SJCRH30 (cell line): ENCODE data around the gene CYP26C1. TPM values are rescaled to one million over a fixed set of nuclear protein-coding genes. Genes with fewer than 3 reads are reported as not detected.

Experiments used
- DNase-seq, 2 experiments: peaks; one replicate each; pipeline ENCODE4 v3.0.0-alpha.2; 2015 to 2020
- H3K27ac ChIP-seq: fragments of 250-450 bp; sonication (Bioruptor Pico); 2 replicates; pipeline ENCODE4 v1.5.1; 2020; ENCODE audit warnings: mild to moderate bottlenecking, moderate library complexity
- H3K27me3 ChIP-seq: fragments of 250-450 bp; sonication (Bioruptor Pico); 2 replicates; pipeline ENCODE4 v1.5.1; 2020; ENCODE audit warnings: mild to moderate bottlenecking, moderate library complexity
- H3K36me3 ChIP-seq: fragments of 250-450 bp; sonication (Bioruptor Pico); 2 replicates; pipeline ENCODE4 v1.5.1; 2020; ENCODE audit warnings: mild to moderate bottlenecking, moderate library complexity
- H3K4me1 ChIP-seq: fragments of 250-450 bp; sonication (Bioruptor Pico); 2 replicates; pipeline ENCODE4 v1.5.1; 2020; ENCODE audit warnings: mild to moderate bottlenecking, moderate library complexity
- H3K4me3 ChIP-seq: fragments of 250-450 bp; sonication (Bioruptor Pico); 2 replicates; pipeline ENCODE4 v1.5.1; 2020; ENCODE audit warnings: mild to moderate bottlenecking, moderate library complexity
- H3K9me3 ChIP-seq: fragments of 250-450 bp; sonication (Bioruptor Pico); replicated peaks from 2 replicates; pipeline ENCODE4 v1.5.1; 2020; ENCODE audit warnings: mild to moderate bottlenecking, moderate library complexity
- total RNA-seq: library from RNA; depleted of rRNA; stranded (reverse); fragments of >200 nt; shearing (Covaris generic); gene quantifications from 2 replicates; pipeline ENCODE4 v1.2.3, GENCODE V29; 2014

The CYP26C1 gene
- total RNA-seq, 1 experiment from 2014 or later, result not detected

DNA sequence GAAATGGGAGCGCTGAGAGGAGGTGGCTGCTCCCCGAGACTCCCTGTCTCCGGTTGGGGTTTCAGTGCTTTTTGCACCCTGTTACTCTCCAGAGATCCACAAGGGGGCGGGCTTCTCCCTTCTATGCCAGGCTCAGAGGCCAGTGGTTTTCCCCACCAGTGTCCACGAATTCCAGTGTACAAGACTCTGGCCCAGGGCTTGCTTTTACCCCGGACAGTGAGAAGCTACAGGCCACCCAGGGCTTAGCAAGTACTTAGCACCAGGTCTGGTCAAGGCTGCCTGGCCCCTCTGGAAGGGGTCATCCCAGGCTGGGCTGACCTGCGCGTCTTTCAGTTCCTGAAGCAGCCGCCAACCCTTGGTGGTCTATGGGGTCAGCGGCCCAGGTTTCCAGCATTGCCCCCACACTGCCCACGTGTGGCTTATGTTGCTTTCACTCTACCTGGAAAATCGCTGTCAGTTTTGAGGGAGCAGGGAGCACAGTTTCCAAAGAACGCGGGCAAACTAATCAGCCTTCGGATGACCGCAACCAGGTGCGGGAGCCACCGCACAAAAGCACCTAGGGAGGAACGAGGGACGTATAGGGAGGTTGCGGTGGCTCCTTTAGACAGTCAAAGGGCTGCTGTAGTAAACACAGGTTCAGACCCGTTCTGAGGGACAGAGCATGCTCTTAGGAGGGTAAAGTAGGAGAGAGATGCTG, 19.9 kb downstream of the CYP26C1 start:
- peak; percentile 40 to 68 for DNase-seq

GRCh38 chr10:93081318-93081717, 20.7 kb downstream of the CYP26C1 start:
- no peak overlapping the region for H3K27ac ChIP-seq
- peak in 1 of 2 experiments; percentile 22 for DNase-seq

More for the DNA sequence above, 19.9 kb downstream of the CYP26C1 start:
- Histone ChIP-seq H3K27ac (no peak overlapping the region), H3K4me3 (no peak overlapping the region), H3K36me3 (no peaks in the 10 kb centered on the region), H3K27me3 (no peaks in the 10 kb centered on the region), H3K9me3 (no peaks in the 10 kb centered on the region), H3K4me1 (no peaks in the 10 kb centered on the region; the same call in 1 of the 2 replicates)

DNA sequence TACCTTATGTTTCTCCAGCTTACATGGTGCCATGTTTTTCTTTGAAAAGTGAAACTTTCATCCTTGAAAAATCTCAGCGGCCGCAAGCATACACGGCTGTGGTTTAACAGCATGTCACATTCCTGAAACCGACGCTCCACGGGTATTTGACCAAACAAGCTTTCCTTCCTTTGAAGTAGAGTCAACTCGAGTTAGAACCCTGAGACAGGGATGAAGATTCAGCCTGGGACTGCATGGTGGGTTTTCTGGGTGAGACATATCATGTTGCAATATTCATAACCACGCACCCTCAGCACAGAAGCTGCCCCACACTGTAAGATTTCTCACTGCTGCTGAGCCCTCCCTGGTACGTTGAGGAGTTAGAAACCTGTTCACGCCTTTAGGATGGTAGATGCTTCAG, 21.2 kb downstream of the CYP26C1 start:
- Histone ChIP-seq H3K9me3 (no peaks in the 10 kb centered on the region), H3K27me3 (no peaks in the 10 kb centered on the region), H3K27ac (no peak overlapping the region), H3K36me3 (no peaks in the 10 kb centered on the region), H3K4me3 (no peak overlapping the region; the same call in 1 of the 2 replicates), H3K4me1 (no peaks in the 10 kb centered on the region; the same call in 1 of the 2 replicates)
- peak; percentile 34 to 54 for DNase-seq

More at GRCh38 chr10:93081318-93081717, 20.7 kb downstream of the CYP26C1 start:
- Histone ChIP-seq H3K36me3 (no peaks in the 10 kb centered on the region), H3K4me1 (no peaks in the 10 kb centered on the region; the same call in 1 of the 2 replicates), H3K27me3 (no peaks in the 10 kb centered on the region), H3K4me3 (no peak overlapping the region; the same call in 1 of the 2 replicates), H3K9me3 (no peaks in the 10 kb centered on the region)

DNA sequence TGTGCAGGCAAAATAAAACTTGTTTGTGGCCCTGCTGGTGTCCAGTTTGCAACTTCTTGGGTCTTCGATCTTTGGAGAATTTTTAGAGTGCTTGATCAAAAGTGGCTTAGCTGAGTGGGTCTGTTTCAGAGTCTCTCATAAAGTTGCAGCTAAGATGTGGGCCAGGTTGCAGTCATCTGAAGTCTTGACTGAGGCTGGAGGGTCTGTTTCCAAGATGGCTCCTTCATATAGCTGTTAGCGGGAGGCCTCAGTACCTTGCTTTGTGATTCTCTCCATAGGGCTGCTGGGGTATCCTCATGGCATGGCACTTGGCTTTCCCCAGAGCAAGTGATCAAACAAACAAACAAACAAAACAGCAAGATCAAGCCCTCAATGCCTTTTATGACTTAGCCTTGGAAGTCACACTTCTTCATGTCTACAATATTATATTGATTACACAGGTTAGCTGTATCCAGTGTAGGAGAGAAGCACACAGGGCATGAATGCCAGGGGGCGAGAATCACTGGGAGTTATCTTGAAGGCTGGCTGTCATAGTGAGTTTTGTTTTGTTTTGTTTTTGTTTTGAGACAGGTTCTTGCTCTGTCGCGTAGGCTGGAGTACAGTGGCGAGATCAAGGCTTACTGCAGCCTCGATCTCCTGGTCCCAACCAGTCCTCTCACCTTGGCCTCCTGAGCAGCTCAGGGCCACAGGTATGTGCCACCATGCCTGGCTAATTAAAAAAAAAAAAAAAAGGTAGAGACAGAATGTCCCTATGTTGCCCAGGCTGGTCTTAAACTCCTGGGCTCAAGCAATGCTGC, 23.3 kb downstream of the CYP26C1 start:
- H3K27me3 ChIP-seq, result no peaks in the 10 kb centered on the region
- H3K36me3 ChIP-seq, result no peaks in the 10 kb centered on the region
- H3K4me3 ChIP-seq, result no peak overlapping the region
- DNase-seq, result no peak
- H3K27ac ChIP-seq, result no peak overlapping the region
- H3K4me1 ChIP-seq, result no peaks in the 10 kb centered on the region; the same call in 1 of the 2 replicates
- no peaks in the 10 kb centered on the region for H3K9me3 ChIP-seq

GRCh38 chr10:93085272-93085859, 24.8 kb downstream of the CYP26C1 start:
- Histone ChIP-seq H3K4me1 (no peaks in the 10 kb centered on the region; the same call in 1 of the 2 replicates), H3K27me3 (no peaks in the 10 kb centered on the region), H3K36me3 (no peaks in the 10 kb centered on the region), H3K9me3 (no peaks in the 10 kb centered on the region), H3K4me3 (no peak overlapping the region), H3K27ac (no peak overlapping the region)
- DNase-seq, result no peak

DNA sequence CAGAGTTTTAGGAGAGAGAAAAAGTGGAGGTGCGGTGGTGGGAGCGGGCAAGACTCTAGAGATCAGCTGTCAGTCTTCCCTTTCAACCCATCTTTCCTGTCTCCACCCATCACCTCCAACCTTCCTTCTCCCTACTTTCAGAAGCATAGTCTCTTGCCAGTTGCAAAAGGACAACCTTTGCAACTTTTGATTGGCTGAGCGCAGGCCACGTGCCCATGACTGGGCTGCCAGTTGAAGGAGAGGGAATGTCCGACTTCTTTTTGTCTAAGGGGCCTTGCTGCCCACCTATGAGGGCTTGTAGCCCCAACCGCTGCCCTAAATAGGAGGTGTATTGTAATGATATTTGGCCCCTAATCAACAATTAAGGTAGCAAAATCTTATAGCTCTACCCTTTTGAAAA, 25.7 kb downstream of the CYP26C1 start:
- H3K36me3 ChIP-seq, result no peaks in the 10 kb centered on the region
- H3K9me3 ChIP-seq, result no peaks in the 10 kb centered on the region
- no peaks in the 10 kb centered on the region for H3K27me3 ChIP-seq
- no peak overlapping the region for H3K4me3 ChIP-seq
- H3K27ac ChIP-seq, result no peak overlapping the region
- DNase-seq, result no peak
- H3K4me1 ChIP-seq, result no peaks in the 10 kb centered on the region; the same call in 1 of the 2 replicates

DNA sequence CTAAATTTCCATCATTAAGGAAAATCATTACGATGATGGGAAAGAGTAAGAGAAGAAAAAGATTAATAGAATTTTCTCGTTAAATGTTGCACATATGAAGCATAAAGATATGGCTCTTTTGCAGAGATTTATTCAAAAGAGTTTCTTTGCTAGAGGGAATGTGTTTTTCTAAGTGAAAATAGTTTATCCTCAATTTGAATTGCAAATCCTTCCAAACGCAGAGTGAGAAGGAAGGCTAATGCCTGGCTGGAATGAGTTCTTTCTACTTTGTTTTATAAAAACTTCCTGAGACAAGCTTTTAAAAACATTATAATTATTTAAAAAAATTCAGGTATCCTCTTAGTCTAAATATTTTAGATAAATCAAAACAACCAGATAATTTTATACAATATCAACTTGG, 27.2 kb downstream of the CYP26C1 start:
- Histone ChIP-seq H3K27me3 (no peaks in the 10 kb centered on the region), H3K9me3 (no peaks in the 10 kb centered on the region), H3K27ac (no peak overlapping the region), H3K36me3 (no peaks in the 10 kb centered on the region), H3K4me1 (no peaks in the 10 kb centered on the region), H3K4me3 (no peak overlapping the region)
- DNase-seq, result no peak

DNA sequence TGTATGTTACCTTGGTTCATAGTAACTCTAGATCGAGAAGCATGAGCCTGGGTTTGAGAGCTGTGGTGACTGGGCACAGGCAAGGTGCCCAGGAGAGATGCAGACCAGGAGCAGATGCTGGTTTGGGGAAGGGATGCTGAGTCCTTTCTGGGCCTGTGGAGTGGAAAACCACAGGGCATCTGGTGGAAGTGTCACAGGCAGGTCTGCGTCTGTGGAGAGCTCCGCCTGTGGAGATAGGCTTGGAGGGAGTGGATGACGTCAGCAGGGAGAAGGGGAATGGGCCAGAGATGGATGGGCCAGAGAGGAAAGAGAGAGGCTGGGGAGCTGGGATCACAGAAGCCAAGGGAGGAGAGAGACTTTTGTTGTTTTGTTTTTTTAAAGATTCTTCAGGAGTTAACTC, 27.9 kb downstream of the CYP26C1 start:
- Histone ChIP-seq H3K27ac (no peak overlapping the region), H3K27me3 (no peaks in the 10 kb centered on the region), H3K4me3 (no peak overlapping the region), H3K9me3 (no peaks in the 10 kb centered on the region), H3K4me1 (no peaks in the 10 kb centered on the region), H3K36me3 (no peaks in the 10 kb centered on the region)
- DNase-seq, result no peak

- H3K4me3 ChIP-seq, result no peak overlapping the region
- H3K4me1 ChIP-seq, result no peaks in the 10 kb centered on the region
- no peak for DNase-seq
- H3K27me3 ChIP-seq, result no peaks in the 10 kb centered on the region
- H3K36me3 ChIP-seq, result no peaks in the 10 kb centered on the region
- no peak overlapping the region for H3K27ac ChIP-seq
- H3K9me3 ChIP-seq, result no peaks in the 10 kb centered on the region
Observed at GRCh38 chr10:93090619-93091018, 30.0 kb downstream of the CYP26C1 start.

DNA sequence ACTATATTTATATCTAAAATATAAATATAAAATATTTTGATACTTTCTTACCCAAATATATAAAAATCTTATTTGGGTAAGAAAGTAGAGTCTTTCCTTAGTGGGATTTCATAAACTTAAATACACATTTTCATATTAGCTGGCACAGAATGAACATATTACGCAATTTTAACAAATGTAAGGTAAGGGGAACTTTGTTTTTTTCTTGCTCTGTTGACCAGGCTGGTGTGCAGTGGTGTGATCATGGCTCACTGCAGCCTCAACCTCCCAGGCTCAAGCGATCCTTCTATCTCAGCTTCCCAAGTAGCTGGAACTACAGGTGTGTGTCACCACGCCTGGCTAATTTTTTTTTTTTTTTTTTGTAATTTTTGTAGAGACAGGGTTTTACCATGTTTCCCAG, 31.4 kb downstream of the CYP26C1 start:
- DNase-seq, result no peak
- Histone ChIP-seq H3K27ac (no peak overlapping the region), H3K9me3 (no peaks in the 10 kb centered on the region), H3K27me3 (no peaks in the 10 kb centered on the region), H3K4me1 (no peaks in the 10 kb centered on the region), H3K36me3 (no peaks in the 10 kb centered on the region), H3K4me3 (no peak overlapping the region)

GRCh38 chr10:93095225-93095624, 34.6 kb downstream of the CYP26C1 start:
- Histone ChIP-seq H3K27ac (no peak overlapping the region), H3K36me3 (no peaks in the 10 kb centered on the region), H3K27me3 (no peaks in the 10 kb centered on the region), H3K4me1 (no peaks in the 10 kb centered on the region), H3K9me3 (no peaks in the 10 kb centered on the region), H3K4me3 (no peak overlapping the region)
- DNase-seq, result no peak

GRCh38 chr10:93096901-93097300, 36.3 kb downstream of the CYP26C1 start:
- H3K27ac ChIP-seq, result no peak overlapping the region
- H3K27me3 ChIP-seq, result no peaks in the 10 kb centered on the region
- H3K4me1 ChIP-seq, result no peaks in the 10 kb centered on the region
- no peak overlapping the region for H3K4me3 ChIP-seq
- no peaks in the 10 kb centered on the region for H3K9me3 ChIP-seq
- DNase-seq, result no peak
- H3K36me3 ChIP-seq, result no peaks in the 10 kb centered on the region

GRCh38 chr10:93097386-93097785, 36.8 kb downstream of the CYP26C1 start:
- H3K27me3 ChIP-seq, result no peaks in the 10 kb centered on the region
- H3K36me3 ChIP-seq, result no peaks in the 10 kb centered on the region
- H3K27ac ChIP-seq, result no peak overlapping the region
- no peak for DNase-seq
- no peak overlapping the region for H3K4me3 ChIP-seq
- H3K9me3 ChIP-seq, result no peaks in the 10 kb centered on the region
- H3K4me1 ChIP-seq, result no peaks in the 10 kb centered on the region

GRCh38 chr10:93098816-93099215, 38.2 kb downstream of the CYP26C1 start:
- Histone ChIP-seq H3K4me1 (no peaks in the 10 kb centered on the region), H3K36me3 (no peaks in the 10 kb centered on the region), H3K9me3 (no peaks in the 10 kb centered on the region; the same call in 1 of the 2 replicates), H3K27me3 (no peaks in the 10 kb centered on the region), H3K4me3 (no peak overlapping the region), H3K27ac (no peak overlapping the region)
- no peak for DNase-seq

- no peaks in the 10 kb centered on the region; the same call in 1 of the 2 replicates for H3K9me3 ChIP-seq
- H3K4me3 ChIP-seq, result no peak overlapping the region
- no peaks in the 10 kb centered on the region for H3K27me3 ChIP-seq
- DNase-seq, result no peak
- H3K36me3 ChIP-seq, result no peaks in the 10 kb centered on the region
- H3K27ac ChIP-seq, result no peak overlapping the region
- no peaks in the 10 kb centered on the region for H3K4me1 ChIP-seq
Observed at GRCh38 chr10:93099670-93100069, 39.1 kb downstream of the CYP26C1 start.
